Liver (tissue), 9 donors: ENCODE results near the gene ORMDL2. TPM values are rescaled to one million over a fixed set of nuclear protein-coding genes. Genes with fewer than 3 reads are reported as not detected.

Experiments
- DNase-seq: peaks from one replicate; pipeline ENCODE4 v3.0.0-alpha.2; 2017; ENCODE audit warnings: low spot score
- H3K27ac ChIP-seq, 2 donors: one replicate each; pipeline ENCODE4 v1.7.0; 2013; ENCODE audit warnings: inconsistent platforms in 2 of 2, low read length in 2 of 2, control low read depth in 1 of 2, low read depth in 1 of 2, mild to moderate bottlenecking in 1 of 2
- H3K27me3 ChIP-seq, 4 donors: one replicate each; pipeline versions ENCODE4 v1.6.1 to v1.7.0; 2013; ENCODE audit warnings: low read length in 3 of 4, inconsistent platforms in 1 of 4, mild to moderate bottlenecking in 1 of 4, moderate library complexity in 1 of 4; ENCODE audit not compliant: control insufficient read depth in 4 of 4, insufficient read depth in 4 of 4
- H3K36me3 ChIP-seq, 4 donors: one replicate each; pipeline versions ENCODE4 v1.6.1 to v1.7.0; 2013; ENCODE audit warnings: low read length in 3 of 4, mild to moderate bottlenecking in 3 of 4, low read depth in 1 of 4, moderate library complexity in 1 of 4; ENCODE audit not compliant: control insufficient read depth in 4 of 4, insufficient read depth in 3 of 4
- H3K4me1 ChIP-seq, 4 donors: one replicate each; pipeline versions ENCODE4 v1.6.1 to v1.7.0; 2013; ENCODE audit warnings: low read length in 3 of 4, mild to moderate bottlenecking in 3 of 4, moderate library complexity in 1 of 4; ENCODE audit not compliant: control insufficient read depth in 4 of 4, insufficient read depth in 4 of 4
- H3K4me3 ChIP-seq, 3 donors: one replicate each; pipeline versions ENCODE4 v1.6.1 to v1.7.0; 2013; ENCODE audit warnings: low read length in 3 of 3, control low read depth in 1 of 3, low read depth in 1 of 3, mild to moderate bottlenecking in 1 of 3
- H3K9ac ChIP-seq, 2 donors: one replicate each; pipeline ENCODE4 v1.7.0; 2013; ENCODE audit warnings: low read length in 2 of 2, mild to moderate bottlenecking in 2 of 2, moderate library complexity in 2 of 2, control low read depth in 1 of 2, low read depth in 1 of 2
- H3K9me3 ChIP-seq, 4 donors: one replicate each; pipeline versions ENCODE4 v1.6.1 to v1.7.0; 2013; ENCODE audit warnings: low read length in 3 of 4; ENCODE audit not compliant: control insufficient read depth in 4 of 4
- CTCF ChIP-seq: fragments of 150-350 bp; IDR thresholded peaks from 2 replicates; pipeline ENCODE4 v1.5.1; 2017; ENCODE audit warnings: improper control_type of control experiment, low read depth, low read length; ENCODE audit not compliant: missing input control
- EGR1 ChIP-seq, 2 donors: IDR thresholded peaks; 2 replicates each; pipeline ENCODE4 v1.6.1; 2016 to 2018; ENCODE audit warnings: antibody characterized with exemption in 2 of 2, low read depth in 2 of 2
- FOXA1 ChIP-seq: IDR thresholded peaks from 2 replicates; pipeline ENCODE4 v1.6.1; 2016; ENCODE audit warnings: antibody characterized with exemption
- FOXA2 ChIP-seq: IDR thresholded peaks from 2 replicates; pipeline ENCODE4 v1.6.1; 2016; ENCODE audit warnings: antibody characterized with exemption
- GABPA ChIP-seq, 2 donors: IDR thresholded peaks in 1 of 2; conservative IDR thresholded peaks in 1 of 2; 2 replicates each; pipeline ENCODE4 v1.6.1; 2016; ENCODE audit warnings: antibody characterized with exemption in 2 of 2, mild to moderate bottlenecking in 1 of 2, moderate library complexity in 1 of 2
- HNF4A ChIP-seq, 2 donors: conservative IDR thresholded peaks; 2 replicates each; pipeline ENCODE4 v1.6.1; 2016; ENCODE audit warnings: antibody characterized with exemption in 2 of 2, mild to moderate bottlenecking in 2 of 2
- HNF4G ChIP-seq: IDR thresholded peaks from 2 replicates; pipeline ENCODE4 v1.6.1; 2016; ENCODE audit warnings: antibody characterized with exemption
- JUND ChIP-seq, 2 donors: IDR thresholded peaks; 2 replicates each; pipeline ENCODE4 v1.6.1; 2016; ENCODE audit warnings: antibody characterized with exemption in 2 of 2
- NR2F2 ChIP-seq: IDR thresholded peaks from 2 replicates; pipeline ENCODE4 v1.6.1; 2016; ENCODE audit warnings: antibody characterized with exemption
- RAD21 ChIP-seq, 2 donors: IDR thresholded peaks; 2 replicates each; pipeline ENCODE4 v1.6.1; 2016; ENCODE audit warnings: antibody characterized with exemption in 2 of 2, mild to moderate bottlenecking in 2 of 2
- REST ChIP-seq: IDR thresholded peaks from 2 replicates; pipeline ENCODE4 v1.6.1; 2016; ENCODE audit warnings: antibody characterized with exemption, mild to moderate bottlenecking
- RXRA ChIP-seq, 2 donors: IDR thresholded peaks; 2 replicates each; pipeline ENCODE4 v1.6.1; 2017 to 2018; ENCODE audit warnings: antibody characterized with exemption in 2 of 2, mild to moderate bottlenecking in 1 of 2
- SP1 ChIP-seq: IDR thresholded peaks from 2 replicates; pipeline ENCODE4 v1.6.1; 2018; ENCODE audit warnings: antibody characterized with exemption, mild to moderate bottlenecking
- TAF1 ChIP-seq: conservative IDR thresholded peaks from 2 replicates; pipeline ENCODE4 v1.6.1; 2016; ENCODE audit warnings: antibody characterized with exemption, mild to moderate bottlenecking
- YY1 ChIP-seq: IDR thresholded peaks from 2 replicates; pipeline ENCODE4 v1.6.1; 2016; ENCODE audit warnings: antibody characterized with exemption, mild to moderate bottlenecking
- WGBS: extraction: QIAGEN DNeasy Blood & Tissue Kit; methylation state at CpG from one replicate; pipeline ENCODE4 v1.1.7; 2013; 5-methylcytosine and 5-hydroxymethylcytosine counted together
- polyA plus RNA-seq, 2 donors: library from polyadenylated mRNA; stranded (reverse) in 1 of 2; unstranded in 1 of 2; fragments of 200-250 nt in 1 of 2; fragments of >200 nt in 1 of 2; fragmentation: Nextera tagmentation in 1 of 2; extraction: Ambion mirVana in 1 of 2; gene quantifications; one replicate each; pipeline versions ENCODE4 v1.2.1 to v1.2.3, GENCODE V29; 2013 to 2015
- total RNA-seq, 2 donors: library from RNA; depleted of rRNA; stranded (reverse); fragments of >200 nt; gene quantifications; one replicate each; pipeline ENCODE4 v1.2.3, GENCODE V29; 2014
- TF ChIP-seq, protein P1 (sequence below): IDR thresholded peaks from 2 replicates; pipeline ENCODE4 v1.6.1; 2016; ENCODE audit warnings: antibody characterized with exemption
- TF ChIP-seq, protein P2 (sequence below): IDR thresholded peaks from 2 replicates; pipeline ENCODE4 v1.6.1; 2016; ENCODE audit warnings: antibody characterized with exemption
- TF ChIP-seq, protein P3 (sequence below): IDR thresholded peaks from 2 replicates; pipeline ENCODE4 v1.6.1; 2016; ENCODE audit warnings: antibody characterized with exemption
- donor health status: healthy.
- donor health status: healthy.
- donor health status: healthy.
- donor health status: healthy.
- donor health status: healthy.

ORMDL2 gene
- total and polyA plus RNA-seq, 4 donors, result 12.8 to 54.2 (median 24.4) TPM

DNA sequence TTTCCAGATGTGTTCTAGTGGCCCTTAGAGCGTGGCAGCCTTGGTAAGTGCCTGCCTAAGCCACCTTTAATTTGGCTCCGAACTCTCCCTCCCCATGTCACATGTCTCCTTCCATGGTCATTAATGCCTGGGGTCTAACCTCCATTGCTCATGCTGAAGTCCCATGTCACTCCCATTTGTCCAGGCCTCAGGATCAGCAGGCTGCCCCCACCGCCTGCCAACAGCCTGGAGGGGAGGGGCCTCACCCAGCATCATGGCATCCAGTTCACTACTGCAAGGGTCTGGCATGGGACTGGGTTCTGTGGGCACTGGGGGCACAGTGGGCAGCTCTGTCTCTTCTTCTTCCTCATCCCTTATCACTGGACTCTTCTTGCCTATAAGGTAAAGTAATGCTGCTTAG lies 20.5 kb downstream of the ORMDL2 start:
- no peak overlapping the region for H3K9ac ChIP-seq
- H3K9me3 ChIP-seq, result no peaks in the 10 kb centered on the region
- no peaks in the 10 kb centered on the region for H3K36me3 ChIP-seq
- H3K27ac ChIP-seq, result no peak overlapping the region
- H3K4me1 ChIP-seq, result no peaks in the 10 kb centered on the region
- DNase-seq, result no peak
- TF ChIP-seq, protein P1, sequence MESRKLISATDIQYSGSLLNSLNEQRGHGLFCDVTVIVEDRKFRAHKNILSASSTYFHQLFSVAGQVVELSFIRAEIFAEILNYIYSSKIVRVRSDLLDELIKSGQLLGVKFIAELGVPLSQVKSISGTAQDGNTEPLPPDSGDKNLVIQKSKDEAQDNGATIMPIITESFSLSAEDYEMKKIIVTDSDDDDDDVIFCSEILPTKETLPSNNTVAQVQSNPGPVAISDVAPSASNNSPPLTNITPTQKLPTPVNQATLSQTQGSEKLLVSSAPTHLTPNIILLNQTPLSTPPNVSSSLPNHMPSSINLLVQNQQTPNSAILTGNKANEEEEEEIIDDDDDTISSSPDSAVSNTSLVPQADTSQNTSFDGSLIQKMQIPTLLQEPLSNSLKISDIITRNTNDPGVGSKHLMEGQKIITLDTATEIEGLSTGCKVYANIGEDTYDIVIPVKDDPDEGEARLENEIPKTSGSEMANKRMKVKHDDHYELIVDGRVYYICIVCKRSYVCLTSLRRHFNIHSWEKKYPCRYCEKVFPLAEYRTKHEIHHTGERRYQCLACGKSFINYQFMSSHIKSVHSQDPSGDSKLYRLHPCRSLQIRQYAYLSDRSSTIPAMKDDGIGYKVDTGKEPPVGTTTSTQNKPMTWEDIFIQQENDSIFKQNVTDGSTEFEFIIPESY, result no peak
- TF ChIP-seq HNF4A (conservative IDR thresholded peaks at IDR 0.05) (no peak), RAD21 (IDR thresholded peaks at IDR 0.05) (no peak), SP1 (no peak), HNF4G (no peak), NR2F2 (no peak), FOXA1 (no peak), TAF1 (no peak), YY1 (no peak), REST (no peak), CTCF (no peak), EGR1 (IDR thresholded peaks at IDR 0.05; ENCODE audit: low read depth in 2 of 2) (no peak), GABPA (IDR thresholded peaks at IDR 0.05 in 1 of 2, conservative IDR thresholded peaks at IDR 0.05 in 1 of 2) (no peak), JUND (IDR thresholded peaks at IDR 0.05) (no peak), FOXA2 (no peak), RXRA (IDR thresholded peaks at IDR 0.05) (no peak)
- TF ChIP-seq, protein P2, sequence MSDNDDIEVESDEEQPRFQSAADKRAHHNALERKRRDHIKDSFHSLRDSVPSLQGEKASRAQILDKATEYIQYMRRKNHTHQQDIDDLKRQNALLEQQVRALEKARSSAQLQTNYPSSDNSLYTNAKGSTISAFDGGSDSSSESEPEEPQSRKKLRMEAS, result no peak
- TF ChIP-seq, protein P3, sequence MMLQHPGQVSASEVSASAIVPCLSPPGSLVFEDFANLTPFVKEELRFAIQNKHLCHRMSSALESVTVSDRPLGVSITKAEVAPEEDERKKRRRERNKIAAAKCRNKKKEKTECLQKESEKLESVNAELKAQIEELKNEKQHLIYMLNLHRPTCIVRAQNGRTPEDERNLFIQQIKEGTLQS, result no peak
- no peak overlapping the region for H3K4me3 ChIP-seq
- H3K27me3 ChIP-seq, result no peaks in the 10 kb centered on the region
- WGBS, result 95% methylated on average over 3 of the region's 3 CpGs
